AG04449 (cell line): ENCODE data around the gene SLIT3.

Experiments used
- CTCF ChIA-PET: fragments of 350-600 bp; formaldehyde crosslinking; extraction: SDS; loops from one replicate; lab custom pipeline; 2021; ENCODE audit warnings: antibody characterized with exemption; lab: Yijun Ruan, JAX
- POLR2A ChIA-PET: fragments of 400-600, 350-600 bp; formaldehyde crosslinking; extraction: SDS; loops from one replicate; lab custom pipeline; 2020; ENCODE audit warnings: antibody characterized with exemption, inconsistent platforms; lab: Yijun Ruan, JAX
- DNase-seq: peaks from one replicate; pipeline ENCODE4 v3.0.0-alpha.2; 2010; ENCODE audit warnings: low read depth, low spot score
- H3K4me3 ChIP-seq: 2 replicates; pipeline ENCODE4 v1.5.1; 2011; ENCODE audit warnings: low read depth, mild to moderate bottlenecking, control low read depth, low read length
- CTCF ChIP-seq: IDR thresholded peaks from one replicate; pipeline ENCODE4 v1.5.1; 2011; ENCODE audit warnings: mild to moderate bottlenecking, moderate library complexity, low read length, control low read depth, inconsistent platforms; ENCODE audit not compliant: insufficient read depth; ENCODE audit errors: missing control alignments

The SLIT3 gene

GRCh38 chr5:168679515-168679920, 621.4 kb downstream of the SLIT3 start:
- H3K4me3 ChIP-seq: no peak overlapping the region
- peak; percentile 79 for TF ChIP-seq CTCF
- POLR2A ChIA-PET: no interaction called here
- DNase-seq: peak; percentile 14
- CTCF ChIA-PET: interaction anchor here (0.7 to 4.7 kb wide), 33 partner anchors 8 to 1301 kb away, joined by 3 to 50 read pairs (median 4); partner anchors contain the start of genes INSYN2B and SPDL1

- ChIA-PET CTCF (interaction anchor here (1.1 to 1.5 kb wide), 4 partner anchors 11 to 904 kb away, joined by 3 to 4 read pairs (median 3); no protein-coding TSS in a partner anchor), POLR2A (no interaction called here)
Observed at GRCh38 chr5:168676501-168676900, 624.4 kb downstream of the SLIT3 start.

GRCh38 chr5:168675883-168676408, 625.0 kb downstream of the SLIT3 start:
- POLR2A ChIA-PET: no interaction called here

More at GRCh38 chr5:168676501-168676900, 624.4 kb downstream of the SLIT3 start:
- no peak overlapping the region for H3K4me3 ChIP-seq
- no peak for DNase-seq
- no peak for TF ChIP-seq CTCF

DNA sequence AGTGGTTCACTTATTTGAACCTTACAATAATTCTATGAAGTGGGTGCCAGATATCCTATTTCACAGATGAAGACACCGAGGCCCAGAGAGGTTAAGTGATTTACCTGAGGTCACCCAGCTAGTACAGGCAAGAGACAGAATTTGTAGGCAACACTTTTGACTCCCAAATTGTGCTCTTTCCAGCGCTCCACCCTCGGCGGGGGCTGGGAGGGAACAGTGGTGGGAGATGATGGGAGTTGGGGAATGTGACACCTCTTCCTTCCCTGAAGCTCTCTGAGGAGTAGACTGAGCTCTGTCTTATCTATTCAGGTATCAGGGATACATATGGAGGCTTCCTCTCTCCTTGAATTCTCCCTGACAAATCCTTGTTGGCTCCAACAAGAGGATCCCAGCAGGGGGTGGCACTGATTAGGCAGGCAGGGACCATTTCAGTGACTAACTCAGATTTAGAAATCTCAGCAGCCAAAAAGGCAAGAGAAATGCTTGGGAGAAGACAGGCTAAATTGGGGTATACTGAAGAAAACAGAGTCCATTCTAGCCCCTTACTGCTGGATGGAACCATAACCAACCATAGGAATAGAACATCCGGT, 626.0 kb downstream of the SLIT3 start:
- POLR2A ChIA-PET: no interaction called here
- no peak for DNase-seq
- H3K4me3 ChIP-seq: no peak overlapping the region
- TF ChIP-seq CTCF: no peak
- CTCF ChIA-PET: interaction anchor here (1.5 kb wide), 1 partner anchor 906 kb away, joined by 4 read pairs; no protein-coding TSS in a partner anchor

More at GRCh38 chr5:168675883-168676408, 625.0 kb downstream of the SLIT3 start:
- DNase-seq: no peak
- no peak for TF ChIP-seq CTCF
- H3K4me3 ChIP-seq: no peak overlapping the region
- CTCF ChIA-PET: interaction anchor here (1.1 to 1.5 kb wide), 3 partner anchors 18 to 905 kb away, joined by 3 to 4 read pairs (median 3); no protein-coding TSS in a partner anchor

DNA sequence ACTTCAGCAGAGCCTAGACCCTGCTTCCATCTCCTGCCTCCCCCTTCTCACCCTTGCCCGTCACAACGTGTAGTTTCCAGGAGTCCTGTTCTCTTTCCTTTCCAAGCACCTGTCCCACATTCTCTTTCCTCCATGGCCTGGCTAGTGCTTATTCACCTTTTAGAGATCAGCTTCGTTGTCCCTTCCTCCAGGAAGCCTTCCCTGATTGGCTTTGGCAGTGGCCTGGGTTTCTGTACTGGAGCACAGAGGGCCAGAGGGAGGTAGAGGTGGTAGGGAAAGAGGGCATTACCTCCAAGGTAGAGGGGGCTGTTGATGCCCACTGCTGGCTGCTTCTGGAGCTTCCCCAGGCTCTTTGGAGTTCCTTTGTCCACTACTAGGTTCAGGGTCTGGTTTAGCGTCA, 628.1 kb downstream of the SLIT3 start:
- no peak for DNase-seq
- no peak overlapping the region for H3K4me3 ChIP-seq
- POLR2A ChIA-PET: no interaction called here
- CTCF ChIA-PET: interaction anchor here (2.8 kb wide), 1 partner anchor 8 kb away, joined by 12 read pairs; no protein-coding TSS in a partner anchor
- TF ChIP-seq CTCF: no peak

GRCh38 chr5:168672016-168672415, 628.9 kb downstream of the SLIT3 start:
- POLR2A ChIA-PET: no interaction called here
- CTCF ChIA-PET: interaction anchor here (2.8 kb wide), 1 partner anchor 9 kb away, joined by 12 read pairs; no protein-coding TSS in a partner anchor
- no peak for DNase-seq
- H3K4me3 ChIP-seq: no peak overlapping the region
- TF ChIP-seq CTCF: no peak
